Endometrium (tissue), 2 donors: ENCODE measurements around the gene RCAN2.

Source experiments
- FAIRE-seq: peaks from 2 replicates; lab custom pipeline; 2012; peaks lifted over from hg19 to GRCh38; lab: Jason Lieb, UNC
- donor health status: control.
- donor health status: control.

Gene RCAN2

GRCh38 chr6:46211917-46212316 lies 279.3 kb downstream of the RCAN2 start:
- FAIRE-seq = no peak

GRCh38 chr6:46210294-46210693 lies 281.0 kb downstream of the RCAN2 start:
- no peak for FAIRE-seq

- FAIRE-seq = no peak
Measured at GRCh38 chr6:46208303-46208702, 282.9 kb downstream of the RCAN2 start.

- FAIRE-seq = no peak
Measured at GRCh38 chr6:46207174-46207573, 284.1 kb downstream of the RCAN2 start.

GRCh38 chr6:46204880-46205650 lies 286.2 kb downstream of the RCAN2 start:
- no peak for FAIRE-seq

- FAIRE-seq = no peak
Measured at GRCh38 chr6:46203391-46204177, 287.7 kb downstream of the RCAN2 start.

GRCh38 chr6:46201702-46202101 lies 289.5 kb downstream of the RCAN2 start:
- FAIRE-seq = no peak

- FAIRE-seq = no peak
Measured at GRCh38 chr6:46199387-46199786, 291.9 kb downstream of the RCAN2 start.

GRCh38 chr6:46191961-46192360 lies 299.3 kb downstream of the RCAN2 start:
- FAIRE-seq = no peak

GRCh38 chr6:46190889-46191288 lies 300.4 kb downstream of the RCAN2 start:
- FAIRE-seq = no peak

GRCh38 chr6:46189726-46190125 lies 301.5 kb downstream of the RCAN2 start:
- no peak for FAIRE-seq

- peak; percentile 91 for FAIRE-seq
Measured at GRCh38 chr6:46186583-46186982, 304.7 kb downstream of the RCAN2 start.

- peak; percentile 8 for FAIRE-seq
Measured at GRCh38 chr6:46184114-46184513, 307.1 kb downstream of the RCAN2 start.

- no peak for FAIRE-seq
Measured at GRCh38 chr6:46175976-46176375, 315.3 kb downstream of the RCAN2 start.

- FAIRE-seq = no peak
Measured at GRCh38 chr6:46175446-46175845, 315.8 kb downstream of the RCAN2 start.

- no peak for FAIRE-seq
Measured at GRCh38 chr6:46174904-46175303, 316.3 kb downstream of the RCAN2 start.

GRCh38 chr6:46172176-46172575 lies 319.1 kb downstream of the RCAN2 start:
- FAIRE-seq = no peak
